Muscle of leg (tissue), 11 donors: ENCODE results near the gene LPAR2. TPM values are rescaled to one million over a fixed set of nuclear protein-coding genes. Genes with fewer than 3 reads are reported as not detected.

Source experiments
- DNase-seq: peaks from one replicate; pipeline ENCODE4 v3.0.0; 2013
- H3K27ac ChIP-seq: one replicate; pipeline ENCODE4 v1.5.1; 2013; ENCODE audit warnings: mild to moderate bottlenecking, low read length, control low read depth
- H3K27me3 ChIP-seq: one replicate; pipeline ENCODE4 v1.6.1; 2013; ENCODE audit warnings: low read length; ENCODE audit not compliant: control insufficient read depth, insufficient read depth
- H3K36me3 ChIP-seq: one replicate; pipeline ENCODE4 v1.6.1; 2013; ENCODE audit warnings: low read length; ENCODE audit not compliant: control insufficient read depth, insufficient read depth
- H3K4me1 ChIP-seq: one replicate; pipeline ENCODE4 v1.6.1; 2013; ENCODE audit warnings: low read length; ENCODE audit not compliant: control insufficient read depth, insufficient read depth
- H3K4me3 ChIP-seq: one replicate; pipeline ENCODE4 v1.5.1; 2013; ENCODE audit warnings: low read length, control low read depth
- H3K9me3 ChIP-seq: replicated peaks from 2 replicates; pipeline ENCODE4 v1.6.1; 2013; ENCODE audit warnings: low read depth, low read length; ENCODE audit not compliant: control insufficient read depth
- WGBS: methylation state at CpG from one replicate; pipeline ENCODE4 v1.1.5; 2013; ENCODE audit warnings: missing lambda C conversion rate; ENCODE audit not compliant: insufficient coverage; 5-methylcytosine and 5-hydroxymethylcytosine counted together
- polyA plus RNA-seq, 8 donors: library from polyadenylated mRNA; unstranded; fragments of 120-200 nt; gene quantifications; one replicate each; pipeline versions ENCODE4 v1.2.1 to v1.2.3, GENCODE V29; 2013; ENCODE audit warnings: inconsistent platforms in 1 of 8, low replicate concordance in 1 of 8; ENCODE audit not compliant: insufficient read length in 8 of 8, insufficient read depth in 1 of 8
- total RNA-seq: library from RNA; stranded (reverse); fragments of 120-200 nt; gene quantifications from one replicate; pipeline ENCODE4 v1.2.4, GENCODE V29; 2013

The LPAR2 gene
- total and polyA plus RNA-seq, 9 donors, result 2.2 to 12.2 (median 5.9) TPM

- 86% methylated on average over 3 of the region's 7 CpGs for WGBS
- Histone ChIP-seq H3K4me3 (no peak overlapping the region), H3K27ac (no peak overlapping the region), H3K36me3 (peaks cover 13% of the 10 kb centered on the region), H3K9me3 (no peaks in the 10 kb centered on the region), H3K4me1 (peaks cover 12% of the 10 kb centered on the region), H3K27me3 (peaks cover 14% of the 10 kb centered on the region)
- no peak for DNase-seq
Measured at GRCh38 chr19:19631346-19631745, 3.3 kb upstream of the LPAR2 start.

- Histone ChIP-seq H3K36me3 (peaks cover 13% of the 10 kb centered on the region), H3K4me3 (no peak overlapping the region), H3K27me3 (peaks cover 14% of the 10 kb centered on the region), H3K4me1 (peaks cover 12% of the 10 kb centered on the region), H3K9me3 (no peaks in the 10 kb centered on the region), H3K27ac (no peak overlapping the region)
- WGBS, result 100% methylated on average over 1 of the region's 2 CpGs
- DNase-seq, result no peak
Measured at GRCh38 chr19:19630426-19630825, 2.4 kb upstream of the LPAR2 start.

DNA sequence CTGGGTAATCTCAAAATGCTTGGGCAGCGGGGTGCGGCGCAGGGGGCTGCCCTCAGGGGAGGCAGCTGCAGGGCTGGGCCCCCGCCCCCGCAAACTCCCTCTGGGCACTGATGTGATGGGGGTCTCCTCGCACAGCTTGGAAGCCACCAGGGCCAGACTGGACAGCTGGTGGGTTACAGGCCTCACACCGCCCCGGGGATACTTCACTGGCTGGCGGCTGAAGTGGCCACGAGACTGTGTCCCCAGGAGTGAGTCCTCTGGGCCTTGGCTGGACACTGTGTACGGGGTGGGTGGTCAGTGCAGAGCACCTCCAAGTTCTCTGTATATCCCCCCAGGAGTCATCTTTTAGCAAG is 2.0 kb upstream of the LPAR2 start:
- peaks cover 14% of the 10 kb centered on the region for H3K27me3 ChIP-seq
- 95% methylated on average over 10 of the region's 11 CpGs for WGBS
- no peak for DNase-seq
- no peak overlapping the region for H3K4me3 ChIP-seq
- H3K4me1 ChIP-seq, result peaks cover 12% of the 10 kb centered on the region
- peaks cover 13% of the 10 kb centered on the region for H3K36me3 ChIP-seq
- H3K9me3 ChIP-seq, result no peaks in the 10 kb centered on the region
- H3K27ac ChIP-seq, result no peak overlapping the region

- 2% methylated on average over 45 of the region's 51 CpGs for WGBS
- Histone ChIP-seq H3K36me3 (peaks cover 4% of the 10 kb centered on the region), H3K4me3 (peak overlapping the region; percentile 44), H3K4me1 (peaks cover 12% of the 10 kb centered on the region), H3K9me3 (no peaks in the 10 kb centered on the region), H3K27me3 (peaks cover 14% of the 10 kb centered on the region), H3K27ac (no peak overlapping the region)
- peak; percentile 31 for DNase-seq
Measured at GRCh38 chr19:19628501-19629134, 598 bp upstream of the LPAR2 start.

DNA sequence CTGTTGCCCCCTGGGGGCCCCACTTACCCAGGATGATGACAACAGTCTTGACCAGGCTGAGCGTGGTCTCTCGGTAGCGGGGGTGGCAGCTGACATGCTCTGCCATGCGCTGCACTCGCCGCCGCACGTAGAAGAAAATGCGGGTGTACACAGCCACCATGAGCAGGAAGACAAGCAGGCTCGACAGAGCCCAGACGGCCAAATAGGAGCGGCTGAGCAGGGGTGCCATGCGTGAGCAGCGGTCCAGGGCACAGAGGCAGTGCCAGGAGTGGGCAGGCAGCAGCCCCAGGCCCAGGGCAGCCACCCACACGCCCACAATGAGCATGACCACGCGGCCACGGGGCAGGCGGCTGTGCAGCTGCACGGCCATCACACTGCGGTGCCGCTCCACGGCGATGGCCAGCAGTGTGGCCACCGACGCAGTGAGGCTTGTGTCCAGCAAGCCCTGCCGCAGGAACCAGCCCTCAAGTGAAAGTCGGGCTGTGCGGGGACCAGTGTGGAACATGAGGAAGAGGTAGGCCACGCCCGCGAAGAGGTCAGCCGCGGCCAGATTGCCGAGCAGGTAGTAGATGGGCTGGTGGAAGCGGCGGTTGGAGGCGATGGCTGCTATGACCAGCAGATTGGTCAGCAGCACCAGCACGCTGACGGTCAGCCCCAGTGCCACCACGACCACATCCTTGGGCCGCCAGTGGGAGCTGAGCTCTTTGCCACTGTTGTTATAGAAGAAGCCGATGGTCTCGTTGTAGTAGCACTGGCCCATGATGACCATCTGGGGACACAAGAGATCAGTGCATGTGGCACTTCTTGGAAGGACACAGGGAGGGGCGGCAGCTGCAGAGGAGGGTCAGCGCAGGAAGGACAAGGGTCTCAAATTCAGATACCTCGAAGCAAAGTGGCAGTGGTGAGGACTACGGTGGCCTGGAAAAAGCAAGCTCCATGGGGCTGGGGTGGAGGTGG is 1.2 kb downstream of the LPAR2 start:
- no peak for DNase-seq
- WGBS, result 91% methylated on average over 47 of the region's 48 CpGs
- no peaks in the 10 kb centered on the region for H3K9me3 ChIP-seq

GRCh38 chr19:19624032-19624570 is 3.9 kb downstream of the LPAR2 start:
- H3K36me3 ChIP-seq, result no peaks in the 10 kb centered on the region
- no peak overlapping the region for H3K27ac ChIP-seq
- H3K4me1 ChIP-seq, result peaks cover 17% of the 10 kb centered on the region
- 95% methylated on average over 19 of the region's 19 CpGs for WGBS
- peaks cover 14% of the 10 kb centered on the region for H3K27me3 ChIP-seq
- no peak overlapping the region for H3K4me3 ChIP-seq
- H3K9me3 ChIP-seq, result no peaks in the 10 kb centered on the region
- no peak for DNase-seq

More for the DNA sequence above, 1.2 kb downstream of the LPAR2 start:
- H3K4me3 ChIP-seq, result no peak overlapping the region
- no peaks in the 10 kb centered on the region for H3K36me3 ChIP-seq
- H3K27ac ChIP-seq, result no peak overlapping the region
- H3K27me3 ChIP-seq, result peaks cover 14% of the 10 kb centered on the region
- peaks cover 12% of the 10 kb centered on the region for H3K4me1 ChIP-seq

DNA sequence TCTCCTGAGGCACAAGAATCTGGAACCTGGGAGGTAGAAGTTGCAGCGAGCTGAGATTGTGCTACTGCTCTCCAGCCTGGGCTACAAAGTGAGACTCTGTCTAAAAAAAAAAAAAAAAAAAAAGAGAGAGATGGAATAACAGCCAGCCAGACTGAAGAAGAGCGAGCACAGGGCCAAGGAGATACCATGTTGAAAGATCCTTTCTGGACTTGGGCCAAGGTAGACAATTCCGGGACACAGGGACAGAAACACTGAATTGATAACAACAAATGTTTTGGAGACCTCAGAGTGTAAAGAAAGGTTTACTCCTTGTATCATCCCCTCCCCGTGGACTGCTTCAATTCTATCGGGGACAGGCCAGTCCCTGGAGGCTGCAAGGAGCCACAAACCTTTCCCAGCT is 4.6 kb downstream of the LPAR2 start:
- no peak overlapping the region for H3K4me3 ChIP-seq
- no peaks in the 10 kb centered on the region for H3K36me3 ChIP-seq
- H3K4me1 ChIP-seq, result peaks cover 17% of the 10 kb centered on the region
- DNase-seq, result no peak
- H3K9me3 ChIP-seq, result no peaks in the 10 kb centered on the region
- H3K27ac ChIP-seq, result no peak overlapping the region
- peaks cover 9% of the 10 kb centered on the region for H3K27me3 ChIP-seq
- 90% methylated on average over 3 of the region's 5 CpGs for WGBS

DNA sequence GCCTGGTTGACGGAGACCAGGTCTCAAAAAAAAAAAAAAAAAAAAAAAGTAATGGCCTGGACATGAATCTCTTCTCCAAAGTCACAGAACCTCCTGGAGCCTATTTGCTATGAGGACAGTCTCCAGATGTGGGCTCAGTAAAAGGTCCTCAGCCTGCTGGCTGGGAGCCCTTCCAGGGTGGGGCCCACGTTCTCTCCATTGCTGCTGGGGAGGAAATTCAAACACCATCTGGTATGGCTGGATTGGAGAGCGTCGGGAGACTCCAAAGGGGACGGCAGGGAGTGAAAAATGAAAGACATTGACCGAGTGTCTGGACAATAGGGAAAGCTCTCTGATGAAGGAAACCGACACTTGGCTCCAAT is 8.2 kb downstream of the LPAR2 start:
- H3K27me3 ChIP-seq, result peaks cover 3% of the 10 kb centered on the region
- no peak overlapping the region for H3K27ac ChIP-seq
- peaks cover 17% of the 10 kb centered on the region for H3K4me1 ChIP-seq
- H3K4me3 ChIP-seq, result no peak overlapping the region
- 22% methylated on average over 6 of the region's 7 CpGs for WGBS
- H3K36me3 ChIP-seq, result no peaks in the 10 kb centered on the region
- DNase-seq, result no peak
- no peaks in the 10 kb centered on the region for H3K9me3 ChIP-seq

- Histone ChIP-seq H3K4me3 (peak overlapping the region; percentile 41), H3K36me3 (no peaks in the 10 kb centered on the region), H3K27ac (no peak overlapping the region), H3K4me1 (peaks cover 17% of the 10 kb centered on the region), H3K9me3 (no peaks in the 10 kb centered on the region), H3K27me3 (peaks cover 3% of the 10 kb centered on the region)
- WGBS, result 46% methylated on average over 16 of the region's 21 CpGs
- DNase-seq, result no peak
Measured at GRCh38 chr19:19619181-19619848, 8.7 kb downstream of the LPAR2 start.
